PFSK-1 (cell line): ENCODE data around the gene C1orf167.

ENCODE experiments used
- FOXP2 ChIP-seq: optimal IDR thresholded peaks from 2 replicates; pipeline ENCODE3; 2011; ENCODE audit warnings: borderline replicate concordance, control low read depth, inconsistent platforms; ENCODE audit not compliant: insufficient read depth; ENCODE audit errors: extremely low read length, extremely low read depth
- POLR2AphosphoS5 ChIP-seq: IDR thresholded peaks from 2 replicates; pipeline ENCODE4 v1.6.1; 2012; ENCODE audit warnings: low read depth, mild to moderate bottlenecking, control low read depth, low read length, moderate library complexity
- REST ChIP-seq, 2 experiments: IDR thresholded peaks; 2 replicates each; pipeline versions ENCODE4 v1.6.1 to v1.8.0; 2011 to 2012; ENCODE audit warnings: low read depth in 2 of 2, low read length in 2 of 2, control low read depth in 1 of 2, inconsistent platforms in 1 of 2, mild to moderate bottlenecking in 1 of 2, moderate library complexity in 1 of 2; ENCODE audit not compliant: insufficient read depth in 1 of 2
- SIN3A ChIP-seq: IDR thresholded peaks from 2 replicates; pipeline ENCODE4 v1.6.1; 2012; ENCODE audit warnings: mild to moderate bottlenecking, low read length, moderate library complexity, borderline replicate concordance; ENCODE audit not compliant: insufficient read depth
- TAF1 ChIP-seq: IDR thresholded peaks from 2 replicates; pipeline ENCODE4 v1.6.1; 2012; ENCODE audit warnings: low read length, control low read depth, borderline replicate concordance; ENCODE audit not compliant: insufficient read depth

C1orf167 gene

GRCh38 chr1:11771481-11772043, 9.6 kb downstream of the C1orf167 start:
- TF ChIP-seq FOXP2 = no peak

- TF ChIP-seq POLR2AphosphoS5 (no peak), TAF1 (no peak), FOXP2 (no peak), SIN3A (no peak), REST (IDR thresholded peaks at IDR 0.05; ENCODE audit: insufficient read depth in 1 of 2, low read depth in 2 of 2, low read length in 2 of 2) (no peak)
These were observed 10.5 kb downstream of the C1orf167 start for GRCh38 chr1:11772458-11772857.

- TF ChIP-seq FOXP2 (no peak), TAF1 (no peak), REST (IDR thresholded peaks at IDR 0.05; ENCODE audit: insufficient read depth in 1 of 2, low read depth in 2 of 2, low read length in 2 of 2) (no peak), POLR2AphosphoS5 (no peak), SIN3A (no peak)
These were observed 12.8 kb downstream of the C1orf167 start for GRCh38 chr1:11774753-11775152.

GRCh38 chr1:11777658-11778322, 15.8 kb downstream of the C1orf167 start:
- TF ChIP-seq TAF1 = no peak
- no peak for TF ChIP-seq SIN3A
- no peak for TF ChIP-seq POLR2AphosphoS5
- no peak for TF ChIP-seq FOXP2
- TF ChIP-seq REST (IDR thresholded peaks at IDR 0.05; ENCODE audit: insufficient read depth in 1 of 2, low read depth in 2 of 2, low read length in 2 of 2) = no peak

GRCh38 chr1:11778336-11778735, 16.3 kb downstream of the C1orf167 start:
- TF ChIP-seq POLR2AphosphoS5 = no peak
- TF ChIP-seq TAF1 = no peak

GRCh38 chr1:11778844-11779623, 17.0 kb downstream of the C1orf167 start:
- TF ChIP-seq TAF1 = no peak
- TF ChIP-seq POLR2AphosphoS5 = no peak
- no peak for TF ChIP-seq REST (IDR thresholded peaks at IDR 0.05; ENCODE audit: insufficient read depth in 1 of 2, low read depth in 2 of 2, low read length in 2 of 2)
- no peak for TF ChIP-seq SIN3A
- TF ChIP-seq FOXP2 = no peak
